ENCODE results near the gene NOG.

GRCh38 chr17:56598466-56598865 is 5.0 kb downstream of the NOG start:
- TF ChIP-seq CTCF (conservative IDR thresholded peaks at IDR 0.05; ENCODE audit: low read depth in 2 of 2) = no peak
- no peak for TF ChIP-seq POLR2AphosphoS5 (IDR thresholded peaks at IDR 0.05; ENCODE audit: low read depth)

Data from GM23338 (cell line).